ENCODE measurements around the gene RHOB.

The RHOB gene

GRCh38 chr2:20410556-20411277, 36.2 kb upstream of the RHOB start:
- H3F3A ChIP-seq (ENCODE audit: control insufficient read depth, insufficient read depth) = no peaks in the 10 kb centered on the region
- no peak overlapping the region for H3K4me3 ChIP-seq (ENCODE audit: low read length)
- no peaks in the 10 kb centered on the region for H3K9me2 ChIP-seq (replicated peaks; ENCODE audit: control insufficient read depth, low read length)
- no peaks in the 10 kb centered on the region for H3K36me3 ChIP-seq (ENCODE audit: control insufficient read depth, low read length)
- no peaks in the 10 kb centered on the region for H4K20me1 ChIP-seq (ENCODE audit: control insufficient read depth, insufficient read depth, low read depth, low read length)
- no peaks in the 10 kb centered on the region for H3K4me1 ChIP-seq (ENCODE audit: control insufficient read depth, low read length)
- no peak overlapping the region for H3K4me2 ChIP-seq (ENCODE audit: low read length)
- no peaks in the 10 kb centered on the region for H3K79me2 ChIP-seq (ENCODE audit: control insufficient read depth, low read length)
- peaks cover 2% of the 10 kb centered on the region; the same call in 1 of the 2 replicates for H3K27me3 ChIP-seq (ENCODE audit: control insufficient read depth, low read length)
- peaks cover 16% of the 10 kb centered on the region for H3K9me3 ChIP-seq (ENCODE audit: control insufficient read depth, insufficient read depth, low read length)
- no peak overlapping the region for H3K27ac ChIP-seq (ENCODE audit: low read depth, low read length)
- no peak for TF ChIP-seq EZH2phosphoT487 (IDR thresholded peaks at IDR 0.05; ENCODE audit: borderline replicate concordance, low read length)
- no peak for TF ChIP-seq CTCF (IDR thresholded peaks at IDR 0.05; ENCODE audit: low read depth, low read length, poor library complexity, severe bottlenecking)

GRCh38 chr2:20411361-20411894, 35.4 kb upstream of the RHOB start:
- peaks cover 16% of the 10 kb centered on the region for H3K9me3 ChIP-seq (ENCODE audit: control insufficient read depth, insufficient read depth, low read length)
- H3K36me3 ChIP-seq (ENCODE audit: control insufficient read depth, low read length) = no peaks in the 10 kb centered on the region
- H3K4me3 ChIP-seq (ENCODE audit: low read length) = no peak overlapping the region
- H3K9me2 ChIP-seq (replicated peaks; ENCODE audit: control insufficient read depth, low read length) = no peaks in the 10 kb centered on the region
- peaks cover 2% of the 10 kb centered on the region; the same call in 1 of the 2 replicates for H3K27me3 ChIP-seq (ENCODE audit: control insufficient read depth, low read length)
- H3K79me2 ChIP-seq (ENCODE audit: control insufficient read depth, low read length) = no peaks in the 10 kb centered on the region
- H4K20me1 ChIP-seq (ENCODE audit: control insufficient read depth, insufficient read depth, low read depth, low read length) = no peaks in the 10 kb centered on the region
- no peak for TF ChIP-seq EZH2phosphoT487 (IDR thresholded peaks at IDR 0.05; ENCODE audit: borderline replicate concordance, low read length)
- peak; percentile 88 for TF ChIP-seq CTCF (IDR thresholded peaks at IDR 0.05; ENCODE audit: low read depth, low read length, poor library complexity, severe bottlenecking)
- no peaks in the 10 kb centered on the region for H3K4me1 ChIP-seq (ENCODE audit: control insufficient read depth, low read length)
- no peaks in the 10 kb centered on the region for H3F3A ChIP-seq (ENCODE audit: control insufficient read depth, insufficient read depth)
- H3K27ac ChIP-seq (ENCODE audit: low read depth, low read length) = no peak overlapping the region
- no peak overlapping the region for H3K4me2 ChIP-seq (ENCODE audit: low read length)

GRCh38 chr2:20414806-20415205, 32.1 kb upstream of the RHOB start:
- TF ChIP-seq EZH2phosphoT487 (IDR thresholded peaks at IDR 0.05; ENCODE audit: borderline replicate concordance, low read length) (no peak), CTCF (IDR thresholded peaks at IDR 0.05; ENCODE audit: low read depth, low read length, poor library complexity, severe bottlenecking) (no peak)
- peaks cover 10% of the 10 kb centered on the region for H3K27me3 ChIP-seq (ENCODE audit: control insufficient read depth, low read length)
- no peaks in the 10 kb centered on the region for H4K20me1 ChIP-seq (ENCODE audit: control insufficient read depth, insufficient read depth, low read depth, low read length)
- no peaks in the 10 kb centered on the region for H3F3A ChIP-seq (ENCODE audit: control insufficient read depth, insufficient read depth)
- no peaks in the 10 kb centered on the region for H3K9me2 ChIP-seq (replicated peaks; ENCODE audit: control insufficient read depth, low read length)
- no peaks in the 10 kb centered on the region for H3K79me2 ChIP-seq (ENCODE audit: control insufficient read depth, low read length)
- no peaks in the 10 kb centered on the region for H3K36me3 ChIP-seq (ENCODE audit: control insufficient read depth, low read length)
- H3K27ac ChIP-seq (ENCODE audit: low read depth, low read length) = no peak overlapping the region
- peaks cover 6% of the 10 kb centered on the region for H3K9me3 ChIP-seq (ENCODE audit: control insufficient read depth, insufficient read depth, low read length)
- H3K4me2 ChIP-seq (ENCODE audit: low read length) = no peak overlapping the region
- H3K4me3 ChIP-seq (ENCODE audit: low read length) = no peak overlapping the region
- no peaks in the 10 kb centered on the region for H3K4me1 ChIP-seq (ENCODE audit: control insufficient read depth, low read length)
